ENCODE data around the gene CIITA. TPM values are rescaled to one million over a fixed set of nuclear protein-coding genes. Genes with fewer than 3 reads are reported as not detected.

The CIITA gene
- total and polyA plus RNA-seq, 10 of the 15 experiments (the other 5 are each of a cell fraction or from before 2014, with no cell fraction given), result 11.5 to 145 (median 49.7) TPM

- CTCF ChIA-PET, result interaction anchor here (0.9 to 3.4 kb wide), 8 partner anchors 9 to 130 kb away, joined by 3 to 21 read pairs (median 6); partner anchors contain the start of gene CIITA
- H3K27me3 ChIP-seq (replicated peaks in 1 of 2; ENCODE audit: control insufficient read depth in 2 of 2, insufficient read depth in 2 of 2, low read length in 1 of 2), result no peaks in the 10 kb centered on the region
- no peak for DNase-seq (ENCODE audit: low read depth, low spot score)
- no peaks in the 10 kb centered on the region for H3K9me3 ChIP-seq (replicated peaks; ENCODE audit: control insufficient read depth, insufficient read depth, low read length)
- 4% methylated on average over 13 of the region's 13 CpGs for WGBS (ENCODE audit: insufficient coverage, insufficient replicate concordance, low lambda C conversion rate, missing lambda C conversion rate)
- H4K20me1 ChIP-seq (ENCODE audit: control insufficient read depth, insufficient read depth), result no peaks in the 10 kb centered on the region
- peak; percentile 55 for ATAC-seq
- SMC1A ChIA-PET (ENCODE audit: uncharacterized antibody, unreplicated experiment), result interaction anchor here (0.6 to 9.7 kb wide), 18 partner anchors 9 to 130 kb away, joined by 3 to 95 read pairs (median 4); partner anchors contain the start of genes CIITA and NUBP1
- peak overlapping the region; percentile 47 for H3K4me3 ChIP-seq
- peak overlapping the region; percentile 99 for H3K4me2 ChIP-seq (ENCODE audit: control insufficient read depth, insufficient read depth)
- peak overlapping the region; percentile 60 for H3K27ac ChIP-seq (ENCODE audit: control insufficient read depth, insufficient read depth)
- FAIRE-seq, result no peak
- POLR2A ChIA-PET, result interaction anchor here (0.9 to 3.9 kb wide), 13 partner anchors 9 to 94 kb away, joined by 3 to 32 read pairs (median 4); partner anchors contain the start of gene CIITA
- no peaks in the 10 kb centered on the region for H3K79me2 ChIP-seq (ENCODE audit: control insufficient read depth, insufficient read depth, low read length)
- BruUV-seq (replicated peaks), result TSS peak; percentile 81
- peaks cover 65% of the 10 kb centered on the region for H3K4me1 ChIP-seq (ENCODE audit: control insufficient read depth, insufficient read depth, low read length)
- peak overlapping the region; percentile 53 for H3K9ac ChIP-seq (ENCODE audit: control insufficient read depth, insufficient read depth, low read length)
- intact Hi-C loops (cut with micrococcal nuclease; ENCODE audit: unreplicated experiment) (loop anchor here (1.0 kb wide), 1 partner anchor 8 kb away; the partner anchor contains the start of gene CIITA), in situ Hi-C loops (cut with MboI) (no loop called here)
- no peaks in the 10 kb centered on the region for H3K36me3 ChIP-seq (ENCODE audit: control insufficient read depth in 2 of 2, insufficient read depth in 2 of 2, low read length in 1 of 2)
- H2AFZ ChIP-seq (ENCODE audit: control insufficient read depth, low read depth, low read length), result peak overlapping the region; percentile 30
- RAD21 ChIA-PET (ENCODE audit: unreplicated experiment), result interaction anchor here (0.6 to 5.4 kb wide), 23 partner anchors 8 to 131 kb away, joined by 3 to 51 read pairs (median 4); partner anchors contain the start of genes CIITA, DEXI and NUBP1
- TF ChIP-seq EGR1 (IDR thresholded peaks at IDR 0.05; ENCODE audit: borderline replicate concordance in 1 of 2, low read depth in 2 of 2, low read length in 2 of 2) (peak in 1 of 2 experiments; percentile 42; a peak in 1 of 3 replicates), RELA (IDR thresholded peaks at IDR 0.05; ENCODE audit: borderline replicate concordance, partially characterized antibody) (no peak), PML (IDR thresholded peaks at IDR 0.05; ENCODE audit: low read length) (no peak), CTCF (IDR thresholded peaks at IDR 0.05 in 2 of 3, conservative IDR thresholded peaks at IDR 0.05 in 1 of 3; ENCODE audit: control insufficient read depth in 2 of 3, extremely low read depth in 1 of 3, insufficient read depth in 1 of 3, low read depth in 3 of 3, low read length in 3 of 3) (no peak; a peak in 1 of 6 replicates), PRDM15 (CRISPR knock-in tag; IDR thresholded peaks at IDR 0.05) (no peak), HDGF (IDR thresholded peaks at IDR 0.05) (peak; percentile 38; the same call in 1 of the 2 replicates), GATAD2B (conservative IDR thresholded peaks at IDR 0.05; ENCODE audit: low read depth) (peak; percentile 80), STAT3 (IDR thresholded peaks at IDR 0.05; ENCODE audit: low read depth, low read length) (no peak), EED (IDR thresholded peaks at IDR 0.05; ENCODE audit: low read depth) (peak; percentile 90), PAX8 (IDR thresholded peaks at IDR 0.05) (no peak), NR2F1 (conservative IDR thresholded peaks at IDR 0.05) (peak; percentile 79), RAD51 (IDR thresholded peaks at IDR 0.05) (peak; percentile 95), RBBP5 (conservative IDR thresholded peaks at IDR 0.05) (no peak), PKNOX1 (IDR thresholded peaks at IDR 0.05) (no peak)
Measured at GRCh38 chr16:10868596-10869469, 8.2 kb upstream of the CIITA start.
